Panc1 (cell line): ENCODE measurements around the gene IL22RA1.

Experiments used
- POLR2AphosphoS5 ChIP-seq: IDR thresholded peaks from 2 replicates; pipeline ENCODE4 v1.6.1; 2012; ENCODE audit warnings: mild to moderate bottlenecking, low read depth, low read length, moderate library complexity
- SIN3A ChIP-seq: IDR thresholded peaks from 2 replicates; pipeline ENCODE4 v1.6.1; 2012; ENCODE audit warnings: low read depth, mild to moderate bottlenecking, low read length, moderate library complexity, borderline replicate concordance; ENCODE audit not compliant: insufficient read depth
- TCF7L2 ChIP-seq: IDR thresholded peaks from 2 replicates; pipeline ENCODE4 v1.6.1; 2011; ENCODE audit warnings: mild to moderate bottlenecking, low read depth, low read length, inconsistent platforms
- TF ChIP-seq, protein P1 (sequence below): fragments of 450-650 bp; IDR thresholded peaks from 2 replicates; pipeline ENCODE4 v1.5.1; 2017; ENCODE audit warnings: mild to moderate bottlenecking
- TF ChIP-seq, protein P2 (sequence below), 2 experiments: IDR thresholded peaks; 2 replicates each; pipeline ENCODE4 v1.6.1; 2011 to 2012; ENCODE audit warnings: low read depth in 2 of 2, control low read depth in 1 of 2, low read length in 1 of 2, mild to moderate bottlenecking in 1 of 2, moderate library complexity in 1 of 2; ENCODE audit not compliant: insufficient read depth in 1 of 2

- TF ChIP-seq, protein P1, sequence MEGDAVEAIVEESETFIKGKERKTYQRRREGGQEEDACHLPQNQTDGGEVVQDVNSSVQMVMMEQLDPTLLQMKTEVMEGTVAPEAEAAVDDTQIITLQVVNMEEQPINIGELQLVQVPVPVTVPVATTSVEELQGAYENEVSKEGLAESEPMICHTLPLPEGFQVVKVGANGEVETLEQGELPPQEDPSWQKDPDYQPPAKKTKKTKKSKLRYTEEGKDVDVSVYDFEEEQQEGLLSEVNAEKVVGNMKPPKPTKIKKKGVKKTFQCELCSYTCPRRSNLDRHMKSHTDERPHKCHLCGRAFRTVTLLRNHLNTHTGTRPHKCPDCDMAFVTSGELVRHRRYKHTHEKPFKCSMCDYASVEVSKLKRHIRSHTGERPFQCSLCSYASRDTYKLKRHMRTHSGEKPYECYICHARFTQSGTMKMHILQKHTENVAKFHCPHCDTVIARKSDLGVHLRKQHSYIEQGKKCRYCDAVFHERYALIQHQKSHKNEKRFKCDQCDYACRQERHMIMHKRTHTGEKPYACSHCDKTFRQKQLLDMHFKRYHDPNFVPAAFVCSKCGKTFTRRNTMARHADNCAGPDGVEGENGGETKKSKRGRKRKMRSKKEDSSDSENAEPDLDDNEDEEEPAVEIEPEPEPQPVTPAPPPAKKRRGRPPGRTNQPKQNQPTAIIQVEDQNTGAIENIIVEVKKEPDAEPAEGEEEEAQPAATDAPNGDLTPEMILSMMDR: no peak
- TF ChIP-seq TCF7L2: no peak
- TF ChIP-seq POLR2AphosphoS5: no peak
- TF ChIP-seq, protein P2, sequence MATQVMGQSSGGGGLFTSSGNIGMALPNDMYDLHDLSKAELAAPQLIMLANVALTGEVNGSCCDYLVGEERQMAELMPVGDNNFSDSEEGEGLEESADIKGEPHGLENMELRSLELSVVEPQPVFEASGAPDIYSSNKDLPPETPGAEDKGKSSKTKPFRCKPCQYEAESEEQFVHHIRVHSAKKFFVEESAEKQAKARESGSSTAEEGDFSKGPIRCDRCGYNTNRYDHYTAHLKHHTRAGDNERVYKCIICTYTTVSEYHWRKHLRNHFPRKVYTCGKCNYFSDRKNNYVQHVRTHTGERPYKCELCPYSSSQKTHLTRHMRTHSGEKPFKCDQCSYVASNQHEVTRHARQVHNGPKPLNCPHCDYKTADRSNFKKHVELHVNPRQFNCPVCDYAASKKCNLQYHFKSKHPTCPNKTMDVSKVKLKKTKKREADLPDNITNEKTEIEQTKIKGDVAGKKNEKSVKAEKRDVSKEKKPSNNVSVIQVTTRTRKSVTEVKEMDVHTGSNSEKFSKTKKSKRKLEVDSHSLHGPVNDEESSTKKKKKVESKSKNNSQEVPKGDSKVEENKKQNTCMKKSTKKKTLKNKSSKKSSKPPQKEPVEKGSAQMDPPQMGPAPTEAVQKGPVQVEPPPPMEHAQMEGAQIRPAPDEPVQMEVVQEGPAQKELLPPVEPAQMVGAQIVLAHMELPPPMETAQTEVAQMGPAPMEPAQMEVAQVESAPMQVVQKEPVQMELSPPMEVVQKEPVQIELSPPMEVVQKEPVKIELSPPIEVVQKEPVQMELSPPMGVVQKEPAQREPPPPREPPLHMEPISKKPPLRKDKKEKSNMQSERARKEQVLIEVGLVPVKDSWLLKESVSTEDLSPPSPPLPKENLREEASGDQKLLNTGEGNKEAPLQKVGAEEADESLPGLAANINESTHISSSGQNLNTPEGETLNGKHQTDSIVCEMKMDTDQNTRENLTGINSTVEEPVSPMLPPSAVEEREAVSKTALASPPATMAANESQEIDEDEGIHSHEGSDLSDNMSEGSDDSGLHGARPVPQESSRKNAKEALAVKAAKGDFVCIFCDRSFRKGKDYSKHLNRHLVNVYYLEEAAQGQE (IDR thresholded peaks at IDR 0.05; ENCODE audit: insufficient read depth in 1 of 2, low read depth in 2 of 2, low read length in 1 of 2): no peak
- TF ChIP-seq SIN3A: no peak
Observed at GRCh38 chr1:24101796-24102586, 40.9 kb downstream of the IL22RA1 start.
